Heart left ventricle (tissue), 13 donors: ENCODE measurements around the gene CCDC63.

ENCODE experiments used
- CTCF ChIP-seq, 12 donors: fragments of 200-600 bp; sonication (generic) in 4 of 12; IDR thresholded peaks; one replicate each; pipeline versions ENCODE4 v1.5.0 to v1.8.0; 2018 to 2022; ENCODE audit warnings: antibody characterized with exemption in 12 of 12, mild to moderate bottlenecking in 5 of 12
- POLR2A ChIP-seq, 2 donors: fragments of 450-650 bp; IDR thresholded peaks; one replicate each; pipeline ENCODE4 v1.6.1; 2017; ENCODE audit warnings: antibody characterized with exemption in 2 of 2, mild to moderate bottlenecking in 2 of 2, moderate library complexity in 2 of 2
- donor health status: ischemic (EF 13 %, LVEDD 7.1; RV severe dilation, severe dysfunction).
- donor health status: DM: no; HTN: yes; CAD: no.
- donor health status: DM: no; HTN: no; CAD: no.
- donor health status: ischemic (EF 25% LVEDD 6.9; RV normal size, moderate dysfunction).
- donor health status: ischemic (EF 25% LVEDD 5.7; RV mildly dilated, moderate dysfunction).
- donor health status: ischemic (EF 35%, LVEDD 5.7; RV mildly dilated, moderate dysfunction).
- donor health status: nonischemic (EF 11% LVEDD 7.7; RV severe dilation, severe dysfunction).
- donor health status: DM: yes; HTN: yes; CAD: no.
- donor health status: PGD.
- donor health status: ischemic (EF 29% LVEDD 5.4; RV normal size, mild dysfunction).
- donor health status: nonischemic (EF 23%, LVEDD 6.1; RV moderate dilation, normal function).

- TF ChIP-seq POLR2A (IDR thresholded peaks at IDR 0.05) (no peak), CTCF (IDR thresholded peaks at IDR 0.05) (no peak)
Observed at GRCh38 chr12:110807640-110808039, 39.1 kb upstream of the CCDC63 start.
